ENCODE results near the gene WDR91.
"Not testable (repeated sequence)": the region's sequence is repeated elsewhere in the genome, so short reads cannot be mapped to it uniquely, and the experiment has no call there.

Gene WDR91

DNA sequence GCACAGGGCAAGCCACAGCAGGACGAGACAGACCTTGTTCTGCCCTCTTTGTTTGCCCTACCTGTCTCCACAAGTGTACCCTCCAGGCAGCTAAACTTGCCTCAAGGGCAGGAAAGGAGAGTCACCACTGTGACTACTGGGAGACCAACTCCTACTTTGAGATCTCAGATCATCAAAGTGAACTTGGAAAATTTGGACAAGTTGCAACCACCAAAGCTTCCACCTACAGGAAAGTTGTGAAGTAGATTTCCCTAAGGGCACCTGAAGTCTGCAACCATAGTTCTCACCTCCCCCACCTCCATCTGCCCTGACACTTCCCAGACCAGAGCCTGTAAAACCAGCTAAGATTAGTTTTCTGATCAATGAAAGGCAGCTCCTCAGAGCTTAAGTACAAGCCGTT lies 2.5 kb upstream of the WDR91 start:
- Mint-ChIP-seq H3K27ac (no peak overlapping the region), H3K27me3 (peaks cover 7% of the 10 kb centered on the region), H3K4me3 (no peak overlapping the region), H3K36me3 (ENCODE audit: low read depth) (peaks cover 19% of the 10 kb centered on the region), H3K9me3 (no peaks in the 10 kb centered on the region), H3K4me1 (ENCODE audit: low read depth) (peaks cover 31% of the 10 kb centered on the region)
- no peak for DNase-seq

DNA sequence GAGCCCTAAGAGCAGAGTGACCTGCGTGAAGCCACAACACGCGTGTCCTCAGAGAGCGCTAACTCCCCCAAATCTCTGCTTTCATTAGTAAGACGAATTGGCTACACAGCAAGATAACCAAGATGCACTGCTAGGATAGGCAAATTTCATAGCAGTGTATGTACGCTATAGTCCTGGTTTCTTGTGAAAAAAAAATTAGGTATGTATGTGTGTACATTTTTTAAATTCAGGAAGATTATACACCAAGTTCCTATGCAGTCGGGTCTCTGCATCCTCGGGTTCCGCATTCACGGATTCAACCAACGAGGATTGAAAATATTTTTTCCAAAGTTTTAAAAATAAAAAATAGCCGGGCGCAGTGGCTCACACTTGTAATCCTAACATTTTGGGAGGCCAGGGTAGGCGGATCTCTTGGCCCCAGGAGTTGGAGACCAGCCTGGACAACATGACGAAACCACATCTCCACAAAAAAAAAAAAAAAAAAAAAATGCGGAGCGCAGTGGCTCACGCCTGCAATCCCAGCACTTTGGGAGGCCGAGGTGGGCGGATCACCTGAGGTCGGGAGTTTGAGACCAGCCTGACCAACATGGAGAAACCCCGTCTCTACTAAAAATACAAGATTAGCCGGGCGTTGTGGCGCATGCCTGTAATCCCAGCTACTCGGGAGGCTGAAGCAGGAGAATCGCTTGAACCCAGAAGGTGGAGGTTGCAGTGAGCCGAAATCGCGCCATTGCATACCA lies 790 bp upstream of the WDR91 start:
- not testable (repeated sequence) for H3K9me3 Mint-ChIP-seq, DNase-seq
- H3K4me1 Mint-ChIP-seq (ENCODE audit: low read depth), result peaks cover 48% of the 10 kb centered on the region

DNA sequence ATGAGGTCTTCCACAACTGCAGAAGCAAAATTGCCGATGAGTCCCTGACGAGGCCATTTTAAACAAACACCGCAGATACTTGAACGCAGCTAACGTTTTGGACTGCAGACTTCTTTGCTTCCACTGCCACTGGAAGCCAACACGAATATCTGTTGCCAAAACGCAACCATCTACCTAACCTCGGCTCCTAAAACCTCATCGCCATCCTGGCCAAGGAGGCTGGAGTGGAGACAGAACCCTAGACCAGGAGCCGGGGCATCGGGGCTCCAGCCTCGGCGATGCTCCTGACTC lies 493 bp downstream of the WDR91 start:
- Mint-ChIP-seq H3K27ac (peak overlapping the region; percentile 97), H3K9me3 (no peaks in the 10 kb centered on the region), H3K4me3 (peak overlapping the region; percentile 94), H3K27me3 (no peaks in the 10 kb centered on the region), H3K4me1 (ENCODE audit: low read depth) (peaks cover 58% of the 10 kb centered on the region), H3K36me3 (ENCODE audit: low read depth) (peaks cover 37% of the 10 kb centered on the region)
- no peak for DNase-seq

More for the DNA sequence above, 790 bp upstream of the WDR91 start:
- H3K27me3 Mint-ChIP-seq, result not testable (repeated sequence)
- H3K27ac Mint-ChIP-seq, result peak overlapping the region; percentile 93
- peaks cover 29% of the 10 kb centered on the region for H3K36me3 Mint-ChIP-seq (ENCODE audit: low read depth)
- H3K4me3 Mint-ChIP-seq, result peak overlapping the region; percentile 88

DNA sequence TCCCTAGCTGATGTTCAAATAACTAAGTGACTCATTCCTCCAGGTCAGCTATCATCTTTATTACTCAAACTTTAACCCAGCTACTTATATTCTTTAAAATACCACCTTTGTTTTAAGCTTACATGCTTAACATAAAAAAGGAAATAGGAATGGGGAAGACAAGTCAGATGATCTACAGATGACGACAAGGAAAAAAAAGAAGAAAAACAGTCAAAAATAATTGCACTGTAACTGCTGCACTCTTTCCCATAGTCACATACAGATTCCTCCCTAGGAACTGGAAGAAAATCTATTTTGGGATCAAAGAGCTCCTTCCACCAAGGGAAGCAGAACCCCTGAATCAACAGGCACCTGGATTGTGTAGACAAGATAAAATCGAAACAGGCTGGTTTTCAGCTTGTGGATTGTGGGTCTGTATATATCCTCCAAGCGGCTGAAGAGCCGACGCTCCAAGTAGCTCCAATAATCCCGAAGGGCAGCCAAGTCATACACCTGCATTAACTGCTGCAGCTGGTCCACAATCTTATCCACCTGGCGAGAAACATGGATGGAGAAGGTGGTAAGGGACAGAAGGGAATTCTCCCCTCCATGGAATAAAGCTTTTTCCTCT lies 2.0 kb downstream of the WDR91 start:
- no peak for DNase-seq
- Mint-ChIP-seq H3K9me3 (no peaks in the 10 kb centered on the region), H3K4me3 (peak overlapping the region; percentile 8), H3K36me3 (ENCODE audit: low read depth) (peaks cover 52% of the 10 kb centered on the region), H3K27me3 (no peaks in the 10 kb centered on the region), H3K27ac (no peak overlapping the region), H3K4me1 (ENCODE audit: low read depth) (peaks cover 63% of the 10 kb centered on the region)

DNA sequence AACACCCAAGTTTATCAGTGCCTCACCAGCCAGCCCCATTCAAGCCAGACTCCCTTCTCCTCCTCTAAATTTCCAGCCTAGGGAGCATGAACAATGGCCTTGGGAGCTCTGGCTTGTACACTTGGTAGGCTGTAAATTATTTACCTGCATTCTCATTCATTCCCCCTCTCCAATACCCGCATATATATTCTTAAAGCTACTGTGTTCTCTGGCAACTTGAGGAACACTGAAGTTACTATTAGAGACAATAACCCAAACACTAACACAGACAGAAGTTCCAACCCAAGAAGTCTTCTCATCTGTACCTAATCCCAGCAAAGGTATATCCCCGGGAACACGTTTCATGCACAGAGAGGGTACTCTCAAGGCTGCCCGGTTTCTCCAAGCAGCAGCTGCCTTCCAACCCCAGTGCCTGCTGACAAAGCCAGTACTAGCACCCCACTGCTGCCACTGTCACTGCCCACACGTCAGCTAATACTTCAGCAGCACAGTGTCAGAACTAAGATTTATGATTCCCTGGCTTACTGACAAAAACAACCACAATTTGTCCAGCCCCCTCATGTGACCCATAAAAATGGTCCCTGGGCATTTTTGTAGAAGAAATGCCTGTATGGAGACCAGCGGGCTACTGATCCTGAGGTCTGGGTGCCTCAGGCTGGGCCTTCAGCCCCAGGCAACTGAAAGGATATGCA lies 3.1 kb downstream of the WDR91 start:
- H3K9me3 Mint-ChIP-seq, result no peaks in the 10 kb centered on the region

DNA sequence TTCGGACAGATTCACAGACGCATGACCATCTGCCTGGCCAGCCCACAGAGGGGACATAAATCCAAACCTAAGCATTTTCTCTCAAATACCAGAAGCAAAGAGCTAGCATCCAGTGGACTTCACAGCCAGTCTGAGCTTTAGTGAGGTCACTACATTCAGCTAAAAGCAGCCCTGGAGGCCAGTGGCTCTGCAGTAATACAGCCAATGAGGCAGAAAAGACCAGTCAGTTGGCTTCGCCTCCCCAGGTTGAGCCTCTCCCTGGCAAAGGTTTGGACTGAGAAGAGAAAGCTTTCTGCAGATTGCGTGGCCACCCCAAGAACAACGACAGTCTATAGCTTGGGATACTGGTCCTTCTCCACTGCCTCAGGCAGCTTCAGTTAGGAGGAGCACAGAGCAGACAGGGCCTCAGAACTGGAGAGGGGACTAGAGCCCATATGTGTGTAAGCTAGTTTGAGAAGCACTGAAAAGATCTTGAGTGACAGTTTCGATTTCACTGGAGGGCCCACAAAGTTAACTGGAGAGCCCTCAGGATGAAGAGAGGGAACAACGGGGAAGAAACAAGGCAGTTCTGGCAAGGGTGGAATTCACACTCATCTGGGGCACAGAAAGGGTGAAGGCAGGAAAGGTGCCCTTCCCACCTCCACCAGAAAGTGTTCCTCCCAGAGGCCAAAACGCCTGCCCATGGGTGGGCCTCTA lies 3.8 kb downstream of the WDR91 start:
- H3K4me1 Mint-ChIP-seq (ENCODE audit: low read depth), result peaks cover 74% of the 10 kb centered on the region
- H3K36me3 Mint-ChIP-seq (ENCODE audit: low read depth), result peaks cover 69% of the 10 kb centered on the region
- no peaks in the 10 kb centered on the region for H3K27me3 Mint-ChIP-seq
- no peak for DNase-seq
- H3K4me3 Mint-ChIP-seq, result peak overlapping the region; percentile 5
- H3K9me3 Mint-ChIP-seq, result no peaks in the 10 kb centered on the region
- peak overlapping the region; percentile 71 for H3K27ac Mint-ChIP-seq

More for the DNA sequence above, 3.1 kb downstream of the WDR91 start:
- Mint-ChIP-seq H3K27ac (peak overlapping the region; percentile 71), H3K4me3 (peak overlapping the region; percentile 2), H3K36me3 (ENCODE audit: low read depth) (peaks cover 62% of the 10 kb centered on the region), H3K27me3 (no peaks in the 10 kb centered on the region), H3K4me1 (ENCODE audit: low read depth) (peaks cover 69% of the 10 kb centered on the region)
- no peak for DNase-seq

DNA sequence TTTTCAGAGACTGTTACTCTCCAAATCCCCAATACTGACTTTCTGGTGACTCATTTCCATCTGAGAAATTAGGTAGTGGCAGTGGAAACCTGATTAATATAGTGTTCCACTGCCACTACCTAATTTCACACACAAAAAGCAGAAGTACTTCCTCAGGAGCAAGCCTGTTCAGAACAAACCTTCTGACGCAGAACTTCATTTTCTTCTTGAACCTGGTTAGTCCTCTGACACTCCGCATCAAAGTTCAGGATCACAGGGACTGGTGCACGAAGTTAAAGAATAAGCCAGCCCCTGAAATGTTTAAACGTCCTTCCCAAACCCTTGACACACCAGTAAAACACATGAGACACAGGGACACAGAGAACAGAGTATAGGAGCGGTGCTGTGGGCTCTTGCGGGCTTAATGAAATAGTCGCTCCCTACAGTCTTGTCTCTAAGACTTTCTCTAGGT lies 4.4 kb downstream of the WDR91 start:
- H3K4me1 Mint-ChIP-seq (ENCODE audit: low read depth), result peaks cover 77% of the 10 kb centered on the region
- peak overlapping the region; percentile 71 for H3K27ac Mint-ChIP-seq
- H3K9me3 Mint-ChIP-seq, result no peaks in the 10 kb centered on the region
- H3K4me3 Mint-ChIP-seq, result peak overlapping the region; percentile 5
- peaks cover 75% of the 10 kb centered on the region for H3K36me3 Mint-ChIP-seq (ENCODE audit: low read depth)
- DNase-seq, result no peak
- no peaks in the 10 kb centered on the region for H3K27me3 Mint-ChIP-seq

DNA sequence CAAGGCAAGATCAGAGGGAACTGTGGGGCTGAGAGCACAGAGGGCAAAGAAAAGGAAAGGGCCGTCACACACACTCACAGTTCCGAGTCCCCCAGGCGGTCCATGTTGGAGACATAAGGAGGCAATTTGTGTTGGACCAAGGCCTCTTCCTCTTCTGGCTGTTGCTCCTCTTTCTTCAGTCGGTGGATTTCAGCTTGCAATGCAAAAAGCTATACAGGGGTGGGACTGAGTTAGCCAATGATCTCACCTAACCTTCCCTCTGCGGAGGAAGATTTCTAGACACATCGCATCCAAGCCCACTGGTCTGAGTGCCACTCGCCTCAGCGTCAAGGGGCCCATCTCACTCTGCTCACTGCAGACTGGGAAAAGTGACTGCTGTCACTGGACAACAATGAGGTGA lies 5.5 kb downstream of the WDR91 start:
- no peaks in the 10 kb centered on the region for H3K27me3 Mint-ChIP-seq
- H3K4me1 Mint-ChIP-seq (ENCODE audit: low read depth), result peaks cover 76% of the 10 kb centered on the region

DNA sequence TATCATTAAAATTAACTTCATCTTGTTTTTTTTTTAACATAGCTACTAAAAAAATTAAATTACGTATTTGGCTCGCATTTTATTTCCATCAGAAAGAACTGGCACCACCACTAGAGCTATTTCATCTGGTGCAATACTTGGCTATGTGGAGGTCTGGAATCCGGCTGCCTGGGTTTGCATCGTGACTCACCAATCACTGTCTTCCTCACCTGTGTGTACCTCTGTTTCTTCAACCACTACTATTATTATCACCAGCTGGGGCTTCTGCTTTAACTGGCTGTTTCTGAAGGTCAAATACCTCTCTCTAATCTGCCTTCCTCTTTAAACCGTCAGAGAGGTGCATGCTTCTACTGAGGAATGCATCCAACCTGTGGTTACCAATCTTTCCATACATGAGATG lies 6.5 kb downstream of the WDR91 start:
- H3K27me3 Mint-ChIP-seq, result no peaks in the 10 kb centered on the region
- H3K4me3 Mint-ChIP-seq, result no peak overlapping the region
- H3K4me1 Mint-ChIP-seq (ENCODE audit: low read depth), result peaks cover 68% of the 10 kb centered on the region
- no peaks in the 10 kb centered on the region for H3K9me3 Mint-ChIP-seq
- H3K36me3 Mint-ChIP-seq (ENCODE audit: low read depth), result peaks cover 84% of the 10 kb centered on the region
- no peak for DNase-seq
- H3K27ac Mint-ChIP-seq, result no peak overlapping the region

More for the DNA sequence above, 5.5 kb downstream of the WDR91 start:
- Mint-ChIP-seq H3K36me3 (ENCODE audit: low read depth) (peaks cover 79% of the 10 kb centered on the region), H3K4me3 (no peak overlapping the region), H3K9me3 (no peaks in the 10 kb centered on the region), H3K27ac (no peak overlapping the region)
- DNase-seq, result no peak

DNA sequence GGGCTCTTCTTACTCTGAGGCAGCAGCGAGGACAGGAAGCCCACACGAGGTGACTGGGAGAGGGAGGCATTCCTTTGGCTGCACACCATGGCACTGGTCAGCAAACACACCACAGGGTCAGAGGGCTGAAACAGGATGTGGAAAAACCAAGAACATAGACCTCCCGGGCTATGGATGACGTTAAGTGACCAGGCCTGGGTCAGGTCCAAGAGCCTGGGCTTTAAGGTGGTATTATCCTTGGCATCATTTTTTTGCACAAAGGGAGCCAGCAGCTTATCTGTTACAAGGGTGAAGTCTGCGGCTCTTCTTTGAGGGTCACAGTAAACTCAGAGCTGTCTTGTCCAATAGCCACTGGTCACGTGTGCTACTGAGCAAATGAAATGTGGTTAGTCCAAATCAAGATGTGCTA lies 7.0 kb downstream of the WDR91 start:
- H3K27me3 Mint-ChIP-seq, result no peaks in the 10 kb centered on the region
- no peak overlapping the region for H3K27ac Mint-ChIP-seq
- no peak for DNase-seq
- H3K9me3 Mint-ChIP-seq, result no peaks in the 10 kb centered on the region
- peaks cover 63% of the 10 kb centered on the region for H3K4me1 Mint-ChIP-seq (ENCODE audit: low read depth)
- no peak overlapping the region for H3K4me3 Mint-ChIP-seq
- H3K36me3 Mint-ChIP-seq (ENCODE audit: low read depth), result peaks cover 84% of the 10 kb centered on the region

DNA sequence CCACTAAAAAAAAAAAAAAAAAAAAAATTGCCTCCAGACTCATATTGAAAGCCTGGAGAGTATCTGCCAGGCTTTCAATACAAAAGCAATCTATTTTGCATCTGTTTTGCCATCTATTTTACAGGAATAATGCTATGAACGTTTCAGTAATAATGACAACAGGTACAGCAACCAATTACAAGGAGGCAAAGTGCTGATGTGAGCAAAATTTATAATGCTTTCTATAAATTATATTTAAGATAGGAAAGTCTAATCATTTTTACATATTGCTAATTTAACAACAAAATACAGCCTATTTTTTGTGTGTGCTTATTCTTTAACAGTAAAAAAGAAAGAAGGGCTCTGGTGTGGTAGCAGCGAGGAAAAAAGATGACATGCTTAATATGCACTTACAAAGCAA lies 10.0 kb downstream of the WDR91 start:
- no peak overlapping the region for H3K4me3 Mint-ChIP-seq
- H3K4me1 Mint-ChIP-seq (ENCODE audit: low read depth), result peaks cover 48% of the 10 kb centered on the region
- H3K36me3 Mint-ChIP-seq (ENCODE audit: low read depth), result peaks cover 96% of the 10 kb centered on the region
- no peak for DNase-seq
- H3K9me3 Mint-ChIP-seq, result no peaks in the 10 kb centered on the region
- H3K27ac Mint-ChIP-seq, result no peak overlapping the region
- no peaks in the 10 kb centered on the region for H3K27me3 Mint-ChIP-seq

DNA sequence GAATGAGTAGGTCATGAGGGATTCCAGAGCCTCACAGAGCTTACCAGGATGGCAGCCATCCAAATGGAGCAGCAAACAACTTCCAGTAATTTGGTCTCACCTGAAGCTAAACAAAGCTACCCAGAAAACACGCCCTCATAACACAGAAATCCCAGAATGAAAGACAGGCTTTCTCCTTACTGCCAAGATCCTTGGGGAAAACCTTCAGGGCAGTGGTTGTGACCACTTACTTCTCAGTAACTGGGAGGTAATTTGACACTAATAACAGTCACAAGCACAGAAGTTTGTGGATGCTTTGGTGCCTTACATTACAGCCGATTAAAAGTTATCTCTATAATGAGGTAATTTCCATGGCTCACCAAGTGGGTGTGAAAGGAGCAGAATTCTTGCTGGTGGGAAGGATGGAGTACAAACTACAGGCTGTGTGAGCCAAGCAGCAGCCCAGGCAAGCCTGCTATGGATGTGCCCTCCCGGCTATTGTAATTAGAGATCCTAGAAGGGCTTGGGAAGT lies 10.4 kb downstream of the WDR91 start:
- DNase-seq, result no peak
- H3K36me3 Mint-ChIP-seq (ENCODE audit: low read depth), result peaks cover 96% of the 10 kb centered on the region

DNA sequence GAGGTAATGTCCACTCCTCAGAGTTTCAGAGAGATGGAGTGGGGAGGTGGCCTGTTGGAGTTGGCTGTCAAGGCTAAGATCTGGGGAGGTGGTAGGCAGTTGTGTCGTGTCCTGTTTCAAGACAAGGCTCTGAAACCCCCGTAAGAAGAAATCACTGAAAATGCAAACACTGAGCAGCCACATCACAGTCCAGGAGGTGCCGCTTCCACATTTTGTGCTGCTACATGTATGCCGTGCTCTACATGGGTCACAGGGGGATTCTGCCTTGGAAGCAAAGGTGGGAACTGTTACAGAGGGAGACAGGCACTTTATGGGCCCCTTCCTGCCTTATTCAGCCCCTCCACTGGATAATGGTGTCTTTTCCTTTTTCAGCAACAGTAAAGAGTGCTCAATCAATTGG lies 11.9 kb downstream of the WDR91 start:
- no peak overlapping the region for H3K27ac Mint-ChIP-seq
- H3K9me3 Mint-ChIP-seq, result no peaks in the 10 kb centered on the region
- no peak for DNase-seq
- no peak overlapping the region for H3K4me3 Mint-ChIP-seq
- no peaks in the 10 kb centered on the region for H3K27me3 Mint-ChIP-seq
- H3K36me3 Mint-ChIP-seq (ENCODE audit: low read depth), result peaks cover 96% of the 10 kb centered on the region
- H3K4me1 Mint-ChIP-seq (ENCODE audit: low read depth), result peaks cover 35% of the 10 kb centered on the region

More for the DNA sequence above, 10.4 kb downstream of the WDR91 start:
- H3K27me3 Mint-ChIP-seq, result no peaks in the 10 kb centered on the region
- H3K9me3 Mint-ChIP-seq, result no peaks in the 10 kb centered on the region
- no peak overlapping the region for H3K27ac Mint-ChIP-seq
- H3K4me1 Mint-ChIP-seq (ENCODE audit: low read depth), result peaks cover 43% of the 10 kb centered on the region
- H3K4me3 Mint-ChIP-seq, result no peak overlapping the region

DNA sequence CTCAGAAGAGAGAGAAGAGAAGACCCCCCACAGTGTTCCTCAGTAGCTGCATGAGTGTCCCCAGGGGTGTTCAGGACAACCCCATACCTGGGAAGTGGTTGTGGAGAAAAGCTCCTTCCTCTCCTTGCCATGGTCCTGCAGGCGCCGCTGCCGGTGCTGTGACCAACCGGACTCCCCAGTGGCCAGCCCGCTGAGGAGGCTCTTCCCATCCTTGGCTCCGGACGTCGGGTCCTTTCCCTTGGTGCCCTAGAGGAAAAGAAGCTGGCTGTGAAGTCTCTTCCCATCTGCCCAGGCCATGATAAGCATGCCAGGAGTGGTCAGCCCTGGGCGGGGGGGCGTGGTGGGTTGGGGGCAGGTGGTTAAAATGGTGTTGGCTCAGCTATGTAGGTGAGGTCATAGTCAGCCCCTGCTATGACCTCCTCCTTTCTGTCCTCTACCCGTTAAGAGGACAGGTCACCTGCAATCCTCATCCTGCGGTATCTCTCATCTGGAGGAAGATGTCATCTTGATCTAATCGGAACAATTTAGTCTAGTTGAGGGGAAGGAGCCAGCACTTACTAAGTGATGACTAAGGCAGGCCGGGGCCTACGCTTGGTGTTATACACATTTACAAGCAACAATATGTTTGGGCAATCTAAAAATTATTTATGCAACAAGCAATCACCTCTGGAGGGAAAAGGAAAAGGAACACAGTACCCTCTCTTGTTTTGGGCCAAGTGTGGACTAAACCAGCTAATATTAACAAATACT lies 13.2 kb downstream of the WDR91 start:
- no peaks in the 10 kb centered on the region for H3K9me3 Mint-ChIP-seq
- H3K4me3 Mint-ChIP-seq, result no peak overlapping the region
- DNase-seq, result no peak
- peaks cover 24% of the 10 kb centered on the region for H3K4me1 Mint-ChIP-seq (ENCODE audit: low read depth)
- peak overlapping the region; percentile 12 for H3K27ac Mint-ChIP-seq
- H3K36me3 Mint-ChIP-seq (ENCODE audit: low read depth), result peaks cover 96% of the 10 kb centered on the region
- H3K27me3 Mint-ChIP-seq, result no peaks in the 10 kb centered on the region

All from activated T-cell treated with anti-CD3 and anti-CD28 coated beads, Interleukin-2, amount 50 U/mL, for 24 hours (primary cell).